H1 (cell line): ENCODE data around the gene SMAP1. TPM values are rescaled to one million over a fixed set of nuclear protein-coding genes. Genes with fewer than 3 reads are reported as not detected.

Experiments used
- CTCF ChIA-PET: fragments of 300-600 bp; sonication (Branson Sonifier 250); formaldehyde crosslinking; loops from one replicate; lab custom pipeline; 2021; ENCODE audit not compliant: partially characterized antibody; lab: Charles Lee
- POLR2A ChIA-PET: fragments of 300-600 bp; sonication (Branson Sonifier 250); formaldehyde crosslinking; loops from one replicate; lab custom pipeline; 2021; ENCODE audit warnings: inconsistent platforms; ENCODE audit not compliant: partially characterized antibody; lab: Charles Lee
- DNase-seq, 2 experiments: peaks; one replicate each; pipeline versions ENCODE4 v3.0.0 to v3.0.0-alpha.2; 2010 to 2022; ENCODE audit warnings: low spot score in 2 of 2, low read depth in 1 of 2, mixed read lengths in 1 of 2
- FAIRE-seq: peaks from 2 replicates; lab custom pipeline; 2011; peaks lifted over from hg19 to GRCh38; lab: Jason Lieb, UNC
- H2AFZ ChIP-seq: 2 replicates; pipeline ENCODE4 v1.8.1; 2012; ENCODE audit warnings: low read length, inconsistent platforms
- H2AK5ac ChIP-seq: 2 replicates; pipeline ENCODE4 v1.6.1; 2013; ENCODE audit warnings: low read depth, low read length
- H2BK120ac ChIP-seq: replicated peaks from 2 replicates; pipeline ENCODE3; 2013; ENCODE audit warnings: low read depth, low read length, inconsistent platforms
- H2BK12ac ChIP-seq: 2 replicates; pipeline ENCODE4 v1.6.1; 2013; ENCODE audit warnings: low read depth, low read length
- H2BK15ac ChIP-seq: 2 replicates; pipeline ENCODE4 v1.6.1; 2013; ENCODE audit warnings: low read length
- H2BK20ac ChIP-seq: 2 replicates; pipeline ENCODE4 v1.6.1; 2013; ENCODE audit warnings: low read length
- H2BK5ac ChIP-seq: 2 replicates; pipeline ENCODE4 v1.6.1; 2013; ENCODE audit warnings: low read depth, low read length
- H3K14ac ChIP-seq: 2 replicates; pipeline ENCODE4 v1.6.1; 2013; ENCODE audit warnings: inconsistent platforms; ENCODE audit not compliant: insufficient read length
- H3K18ac ChIP-seq: 2 replicates; pipeline ENCODE4 v1.6.1; 2013; ENCODE audit warnings: low read length; ENCODE audit errors: extremely low read depth
- H3K23ac ChIP-seq: 2 replicates; pipeline ENCODE4 v1.6.1; 2013; ENCODE audit warnings: inconsistent platforms; ENCODE audit not compliant: insufficient read length
- H3K23me2 ChIP-seq: 2 replicates; pipeline ENCODE4 v1.6.1; 2013; ENCODE audit warnings: low read depth, low read length
- H3K27ac ChIP-seq: 2 replicates; pipeline ENCODE4 v1.6.1; 2011; ENCODE audit warnings: low read depth, low read length, inconsistent platforms
- H3K27me3 ChIP-seq, 4 experiments: replicated peaks in 1 of 4; 1 replicate in 1 of 4; 2 replicates in 3 of 4; pipeline versions ENCODE4 v1.6.1 to v1.8.1; 2011 to 2013; ENCODE audit warnings: low read length in 3 of 4, mild to moderate bottlenecking in 3 of 4, inconsistent platforms in 2 of 4, mixed read lengths in 2 of 4, moderate library complexity in 1 of 4; ENCODE audit not compliant: control insufficient read depth in 3 of 4, insufficient read depth in 3 of 4; ENCODE audit errors: extremely low read depth in 1 of 4
- H3K36me3 ChIP-seq, 4 experiments: 2 replicates each; pipeline versions ENCODE4 v1.6.1 to v1.8.1; 2011 to 2013; ENCODE audit warnings: mild to moderate bottlenecking in 4 of 4, low read length in 3 of 4, moderate library complexity in 2 of 4, control low read depth in 1 of 4, inconsistent platforms in 1 of 4; ENCODE audit not compliant: insufficient read depth in 4 of 4, control insufficient read depth in 2 of 4
- H3K4ac ChIP-seq: replicated peaks from 2 replicates; pipeline ENCODE3; 2013; ENCODE audit warnings: low read length, low read depth, mixed read lengths, inconsistent platforms; ENCODE audit not compliant: insufficient read length
- H3K4me1 ChIP-seq, 4 experiments: replicated peaks in 1 of 4; 1 replicate in 1 of 4; 2 replicates in 3 of 4; pipeline versions ENCODE4 v1.6.1 to v1.8.1; 2011 to 2013; ENCODE audit warnings: low read length in 3 of 4, inconsistent platforms in 2 of 4, mixed read lengths in 1 of 4; ENCODE audit not compliant: insufficient read depth in 4 of 4, control insufficient read depth in 3 of 4
- H3K4me2 ChIP-seq, 2 experiments: 2 replicates each; pipeline versions ENCODE4 v1.6.1 to v1.8.1; 2011 to 2013; ENCODE audit warnings: low read depth in 2 of 2, low read length in 2 of 2, control low read depth in 1 of 2, inconsistent platforms in 1 of 2, mild to moderate bottlenecking in 1 of 2; ENCODE audit not compliant: insufficient read depth in 1 of 2
- H3K4me3 ChIP-seq, 4 experiments: fragments of 200-600, 300-600 bp in 1 of 4; sonication (generic), shearing (Covaris generic), sonication (Bioruptor Twin) in 1 of 4; 2 replicates each; pipeline versions ENCODE4 v1.5.1 to v1.8.1; 2011 to 2016; ENCODE audit warnings: low read length in 4 of 4, low read depth in 3 of 4, control low read depth in 2 of 4, inconsistent platforms in 2 of 4, mild to moderate bottlenecking in 2 of 4, mixed read lengths in 1 of 4, moderate library complexity in 1 of 4; ENCODE audit not compliant: insufficient read depth in 2 of 4; ENCODE audit errors: extremely low read depth in 1 of 4
- H3K56ac ChIP-seq: replicated peaks from 2 replicates; pipeline ENCODE3; 2013; ENCODE audit warnings: low read depth, mild to moderate bottlenecking, mixed read lengths, low read length, inconsistent platforms; ENCODE audit not compliant: insufficient read length
- H3K79me1 ChIP-seq: 2 replicates; pipeline ENCODE4 v1.6.1; 2013; ENCODE audit warnings: low read depth, low read length, control low read depth
- H3K79me2 ChIP-seq, 2 experiments: 2 replicates each; pipeline versions ENCODE4 v1.6.1 to v1.8.1; 2012 to 2013; ENCODE audit warnings: low read length in 2 of 2, mild to moderate bottlenecking in 2 of 2, inconsistent platforms in 1 of 2; ENCODE audit not compliant: insufficient read depth in 2 of 2, control insufficient read depth in 1 of 2
- H3K9ac ChIP-seq, 4 experiments: replicated peaks in 1 of 4; 1 replicate in 1 of 4; 2 replicates in 3 of 4; pipeline versions ENCODE4 v1.6.1 to v1.8.1; 2011 to 2013; ENCODE audit warnings: low read depth in 3 of 4, low read length in 3 of 4, control low read depth in 2 of 4, mild to moderate bottlenecking in 2 of 4, moderate library complexity in 2 of 4, inconsistent platforms in 1 of 4; ENCODE audit errors: extremely low read depth in 1 of 4
- H3K9me3 ChIP-seq, 2 experiments: 2 replicates each; pipeline versions ENCODE4 v1.6.1 to v1.8.1; 2012 to 2013; ENCODE audit warnings: mild to moderate bottlenecking in 2 of 2, moderate library complexity in 2 of 2, control low read depth in 1 of 2, inconsistent platforms in 1 of 2, low read depth in 1 of 2, low read length in 1 of 2, mixed read lengths in 1 of 2; ENCODE audit not compliant: insufficient read depth in 2 of 2
- H4K20me1 ChIP-seq, 2 experiments: replicated peaks in 1 of 2; 2 replicates each; pipeline versions ENCODE3 to v1.8.1; 2011 to 2013; ENCODE audit warnings: inconsistent platforms in 2 of 2, low read length in 2 of 2, mild to moderate bottlenecking in 1 of 2; ENCODE audit not compliant: insufficient read depth in 2 of 2, control insufficient read depth in 1 of 2
- H4K5ac ChIP-seq: 2 replicates; pipeline ENCODE4 v1.6.1; 2013; ENCODE audit warnings: low read length, low read depth, mixed read lengths, inconsistent platforms; ENCODE audit not compliant: insufficient read length
- H4K8ac ChIP-seq: 2 replicates; pipeline ENCODE4 v1.8.0; 2013; ENCODE audit warnings: mild to moderate bottlenecking, moderate library complexity, low read length, inconsistent platforms; ENCODE audit not compliant: insufficient read depth; ENCODE audit errors: extremely low read depth
- H4K91ac ChIP-seq: replicated peaks from 2 replicates; pipeline ENCODE3; 2013; ENCODE audit warnings: low read length, mixed read lengths, inconsistent platforms; ENCODE audit not compliant: insufficient read length
- BRCA1 ChIP-seq: IDR thresholded peaks from 2 replicates; pipeline ENCODE4 v1.6.1; 2012; ENCODE audit warnings: low read depth, low read length, improper control_type of control experiment
- CBX5 ChIP-seq: fragments of 300-800, 300-1000 bp; sonication (generic); IDR thresholded peaks from 2 replicates; pipeline ENCODE4 v1.7.1; 2016; ENCODE audit warnings: antibody characterized with exemption, low read length, low read depth
- CBX8 ChIP-seq: fragments of 300-800, 300-1000 bp; sonication (generic); IDR thresholded peaks from 2 replicates; pipeline ENCODE4 v1.7.1; 2016; ENCODE audit warnings: low read depth, low read length, borderline replicate concordance
- CHD1 ChIP-seq: IDR thresholded peaks from 2 replicates; pipeline ENCODE4 v1.6.1; 2012; ENCODE audit warnings: low read depth, low read length, improper control_type of control experiment
- CREB1 ChIP-seq: IDR thresholded peaks from 2 replicates; pipeline ENCODE4 v1.6.1; 2012; ENCODE audit warnings: inconsistent platforms
- GABPA ChIP-seq: IDR thresholded peaks from 2 replicates; pipeline ENCODE4 v1.6.1; 2011; ENCODE audit warnings: mild to moderate bottlenecking, low read length, moderate library complexity, borderline replicate concordance; ENCODE audit not compliant: insufficient read depth
- PHF8 ChIP-seq: fragments of 200-600 bp; sonication (generic); conservative IDR thresholded peaks from 2 replicates; pipeline ENCODE4 v1.7.1; 2012; ENCODE audit warnings: low read depth, mild to moderate bottlenecking, inconsistent platforms, low read length, moderate library complexity
- SIN3A ChIP-seq, 2 experiments: IDR thresholded peaks in 1 of 2; conservative IDR thresholded peaks in 1 of 2; 2 replicates each; pipeline ENCODE4 v1.6.1; 2011 to 2012; ENCODE audit warnings: low read length in 2 of 2, improper control_type of control experiment in 1 of 2, low read depth in 1 of 2, mild to moderate bottlenecking in 1 of 2
- SRF ChIP-seq: IDR thresholded peaks from 2 replicates; pipeline ENCODE4 v1.6.1; 2011; ENCODE audit warnings: mild to moderate bottlenecking, low read depth, low read length, moderate library complexity
- TAF7 ChIP-seq: optimal IDR thresholded peaks from 2 replicates; pipeline ENCODE3; 2011; ENCODE audit warnings: low read depth, mild to moderate bottlenecking, inconsistent platforms, low read length, moderate library complexity, borderline replicate concordance
- TBP ChIP-seq: IDR thresholded peaks from 2 replicates; pipeline ENCODE4 v1.6.1; 2011; ENCODE audit warnings: low read depth, low read length, improper control_type of control experiment
- ZNF274 ChIP-seq: IDR thresholded peaks from 2 replicates; pipeline ENCODE4 v1.7.0; 2012; ENCODE audit warnings: low read length, borderline replicate concordance; ENCODE audit errors: extremely low read depth
- WGBS, 2 experiments: shearing (Covaris generic) in 1 of 2; methylation state at CpG; one replicate each; pipeline versions ENCODE4 v1.1.6 to v1.1.7; 2013 to 2015; ENCODE audit warnings: low lambda C conversion rate in 2 of 2, mixed read lengths in 2 of 2, inconsistent platforms in 1 of 2, low coverage in 1 of 2, missing lambda C conversion rate in 1 of 2; ENCODE audit not compliant: insufficient replicate concordance in 2 of 2, insufficient coverage in 1 of 2, insufficient read length in 1 of 2; ENCODE audit errors: extremely low coverage in 1 of 2, missing lambda C conversion rate in 1 of 2; 5-methylcytosine and 5-hydroxymethylcytosine counted together
- polyA plus RNA-seq, 7 experiments: library from polyadenylated mRNA; depleted of rRNA in 3 of 7; stranded (reverse) in 5 of 7; unstranded in 2 of 7; fragments of >200 nt in 5 of 7; fragments of 200-250 nt in 2 of 7; gene quantifications; 1 replicate in 5 of 7; 2 replicates in 1 of 7; 4 replicates in 1 of 7; pipeline versions ENCODE4 v1.2.1 to v1.2.3, GENCODE V29; 2011 to 2013; ENCODE audit warnings: missing spikeins in 2 of 7, mixed read lengths in 2 of 7
- total RNA-seq: library from RNA; stranded (reverse); fragmentation: NEBNext Ultra II Directional; extraction: Animal tissue kit (Norgen Biotek cat#: 25700); gene quantifications from 2 replicates; pipeline ENCODE4 v1.2.1, GENCODE V29; 2021

The SMAP1 gene
- total and polyA plus RNA-seq, 2 of the 8 experiments (the other 6 are each of a cell fraction or from before 2014, with no cell fraction given) = 18.8 to 32.4 TPM

- 91% methylated on average over 2 of the region's 2 CpGs; no CpG with 5 or more reads in 1 of the 2 experiments for WGBS, 2 experiments
These were observed 218.4 kb downstream of the SMAP1 start for GRCh38 chr6:70886071-70886470.

More at GRCh38 chr6:70886071-70886470, 218.4 kb downstream of the SMAP1 start:
- no peak overlapping the region for H2AFZ ChIP-seq
- no peaks in the 10 kb centered on the region for H3K9me3 ChIP-seq
- POLR2A ChIA-PET = no interaction called here
- DNase-seq = no peak
- TF ChIP-seq GABPA (no peak), CREB1 (no peak), BRCA1 (no peak), SRF (no peak), ZNF274 (no peak), CHD1 (no peak), PHF8 (no peak), CBX5 (no peak), CBX8 (no peak), TAF7 (no peak), TBP (no peak), SIN3A (conservative IDR thresholded peaks at IDR 0.05 in 1 of 2, IDR thresholded peaks at IDR 0.05 in 1 of 2; ENCODE audit: low read depth in 1 of 2, low read length in 2 of 2) (no peak)
- H3K4me2 ChIP-seq = no peak overlapping the region
- no peak overlapping the region for H3K14ac ChIP-seq
- H3K56ac ChIP-seq = no peak overlapping the region
- CTCF ChIA-PET = interaction anchor here (0.7 to 4.1 kb wide), 11 partner anchors 9 to 633 kb away, joined by 3 to 30 read pairs (median 13); partner anchors contain the start of gene B3GAT2
- no peaks in the 10 kb centered on the region for H3K79me2 ChIP-seq
- H2BK15ac ChIP-seq = no peak overlapping the region
- H3K4me3 ChIP-seq = no peak overlapping the region
- no peak overlapping the region; the same call in 1 of the 2 replicates for H3K18ac ChIP-seq
- no peak overlapping the region for H4K8ac ChIP-seq
- H2AK5ac ChIP-seq = no peak overlapping the region
- no peaks in the 10 kb centered on the region for H3K36me3 ChIP-seq
- H3K27me3 ChIP-seq = no peaks in the 10 kb centered on the region
- H2BK5ac ChIP-seq = no peak overlapping the region
- no peak for FAIRE-seq
- no peak overlapping the region for H3K27ac ChIP-seq
- no peaks in the 10 kb centered on the region for H4K20me1 ChIP-seq
- H3K4me1 ChIP-seq = peaks cover 5 to 17% (median 10%) of the 10 kb centered on the region in 4 experiments
- no peaks in the 10 kb centered on the region for H3K79me1 ChIP-seq
- H4K91ac ChIP-seq = no peak overlapping the region
- no peak overlapping the region for H2BK20ac ChIP-seq
- H3K4ac ChIP-seq = no peak overlapping the region
- no peak overlapping the region for H4K5ac ChIP-seq
- no peaks in the 10 kb centered on the region for H3K23me2 ChIP-seq
- no peak overlapping the region for H3K23ac ChIP-seq
- H2BK12ac ChIP-seq = no peak overlapping the region
- H3K9ac ChIP-seq = no peak overlapping the region
- no peak overlapping the region for H2BK120ac ChIP-seq
